ENCODE results near the gene KIRREL1. TPM values are rescaled to one million over a fixed set of nuclear protein-coding genes. Genes with fewer than 3 reads are reported as not detected.
"Not testable (repeated sequence)": the region's sequence is repeated elsewhere in the genome, so short reads cannot be mapped to it uniquely, and the experiment has no call there.

KIRREL1 gene
- total RNA-seq, 1 donor from 2014 or later = 195 TPM

DNA sequence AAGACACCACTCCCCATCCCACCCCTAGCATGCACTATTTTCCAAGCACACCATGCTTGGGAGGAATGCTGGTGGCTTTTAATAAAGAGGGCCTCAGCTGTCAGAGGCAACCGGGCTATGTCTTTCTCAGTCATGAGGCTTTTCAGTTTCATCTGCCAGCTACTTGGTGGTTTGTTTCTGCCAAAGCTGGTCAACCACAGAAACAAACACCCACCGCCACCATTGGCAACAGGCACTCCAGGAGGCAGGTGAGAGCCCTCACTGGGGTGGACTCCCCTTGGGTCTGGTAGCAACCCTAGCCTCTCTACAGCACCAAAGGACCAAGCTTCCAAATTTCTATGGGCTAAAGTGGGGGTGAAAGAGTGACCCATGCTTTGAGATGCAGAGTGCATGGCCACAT lies 133.0 kb downstream of the KIRREL1 start:
- Histone ChIP-seq H3K4me3 (ENCODE audit: insufficient read depth, low read depth, low read length) (no peak overlapping the region), H2AFZ (ENCODE audit: low read depth, low read length) (no peak overlapping the region), H3K9me3 (ENCODE audit: insufficient read depth, low read depth, low read length) (no peaks in the 10 kb centered on the region), H3K36me3 (ENCODE audit: insufficient read depth, low read length) (no peaks in the 10 kb centered on the region), H3K9ac (ENCODE audit: low read length) (no peak overlapping the region), H3K79me2 (ENCODE audit: insufficient read depth, low read length) (no peaks in the 10 kb centered on the region), H4K20me1 (ENCODE audit: insufficient read depth, low read length) (no peaks in the 10 kb centered on the region), H3K27me3 (ENCODE audit: insufficient read depth, low read length) (peaks cover 6% of the 10 kb centered on the region), H3K4me1 (ENCODE audit: insufficient read depth, low read length) (no peaks in the 10 kb centered on the region), H3K27ac (ENCODE audit: low read depth, low read length) (no peak overlapping the region), H3K4me2 (ENCODE audit: low read length) (no peak overlapping the region)
- H3K4me1 Mint-ChIP-seq (ENCODE audit: low read depth, unreplicated experiment) = no peaks in the 10 kb centered on the region
- FAIRE-seq = no peak
- H3K4me3 Mint-ChIP-seq (ENCODE audit: unreplicated experiment) = no peak overlapping the region
- no peaks in the 10 kb centered on the region for H3K9me3 Mint-ChIP-seq (ENCODE audit: unreplicated experiment)
- no peak for TF ChIP-seq EZH2 (IDR thresholded peaks at IDR 0.05; ENCODE audit: insufficient read depth, low read length)
- TF ChIP-seq, protein P1, sequence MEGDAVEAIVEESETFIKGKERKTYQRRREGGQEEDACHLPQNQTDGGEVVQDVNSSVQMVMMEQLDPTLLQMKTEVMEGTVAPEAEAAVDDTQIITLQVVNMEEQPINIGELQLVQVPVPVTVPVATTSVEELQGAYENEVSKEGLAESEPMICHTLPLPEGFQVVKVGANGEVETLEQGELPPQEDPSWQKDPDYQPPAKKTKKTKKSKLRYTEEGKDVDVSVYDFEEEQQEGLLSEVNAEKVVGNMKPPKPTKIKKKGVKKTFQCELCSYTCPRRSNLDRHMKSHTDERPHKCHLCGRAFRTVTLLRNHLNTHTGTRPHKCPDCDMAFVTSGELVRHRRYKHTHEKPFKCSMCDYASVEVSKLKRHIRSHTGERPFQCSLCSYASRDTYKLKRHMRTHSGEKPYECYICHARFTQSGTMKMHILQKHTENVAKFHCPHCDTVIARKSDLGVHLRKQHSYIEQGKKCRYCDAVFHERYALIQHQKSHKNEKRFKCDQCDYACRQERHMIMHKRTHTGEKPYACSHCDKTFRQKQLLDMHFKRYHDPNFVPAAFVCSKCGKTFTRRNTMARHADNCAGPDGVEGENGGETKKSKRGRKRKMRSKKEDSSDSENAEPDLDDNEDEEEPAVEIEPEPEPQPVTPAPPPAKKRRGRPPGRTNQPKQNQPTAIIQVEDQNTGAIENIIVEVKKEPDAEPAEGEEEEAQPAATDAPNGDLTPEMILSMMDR (IDR thresholded peaks at IDR 0.05; ENCODE audit: insufficient read depth, low read depth, low read length) = no peak
- DNase-seq (ENCODE audit: low read depth) = no peak
- no peaks in the 10 kb centered on the region for H3K36me3 Mint-ChIP-seq (ENCODE audit: low read depth, unreplicated experiment)
- peaks cover 12% of the 10 kb centered on the region for H3K27me3 Mint-ChIP-seq (ENCODE audit: low read depth, unreplicated experiment)
- H3K27ac Mint-ChIP-seq (ENCODE audit: unreplicated experiment) = no peak overlapping the region

DNA sequence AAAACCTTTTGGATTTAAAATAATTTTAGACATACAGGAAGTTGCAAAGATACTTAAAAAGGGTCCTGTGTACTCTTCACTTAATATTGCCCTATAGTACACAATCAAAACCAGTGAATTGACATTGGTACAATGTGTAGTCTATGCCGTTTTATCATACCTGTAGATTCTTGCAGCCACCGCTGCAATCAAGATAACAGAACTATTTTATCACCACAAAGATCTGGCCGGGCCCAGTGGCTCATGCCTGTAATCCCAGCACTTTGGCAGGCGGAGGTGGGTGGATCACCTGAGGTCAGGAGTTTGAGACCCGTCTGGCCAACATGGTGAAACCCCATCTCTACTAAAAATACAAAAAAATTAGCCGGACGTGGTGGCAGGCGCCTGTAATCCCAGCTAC lies 135.1 kb downstream of the KIRREL1 start:
- not testable (repeated sequence) for DNase-seq (ENCODE audit: low read depth); H3K27me3 ChIP-seq (ENCODE audit: insufficient read depth, low read length); FAIRE-seq

GRCh38 chr1:158131217-158131616 lies 137.8 kb downstream of the KIRREL1 start:
- Histone ChIP-seq H2AFZ (ENCODE audit: low read depth, low read length) (no peak overlapping the region), H3K9me3 (ENCODE audit: insufficient read depth, low read depth, low read length) (no peaks in the 10 kb centered on the region), H3K27me3 (ENCODE audit: insufficient read depth, low read length) (peaks cover 6% of the 10 kb centered on the region), H3K4me2 (ENCODE audit: low read length) (no peak overlapping the region), H3K79me2 (ENCODE audit: insufficient read depth, low read length) (no peaks in the 10 kb centered on the region), H3K4me3 (ENCODE audit: insufficient read depth, low read depth, low read length) (no peak overlapping the region), H4K20me1 (ENCODE audit: insufficient read depth, low read length) (no peaks in the 10 kb centered on the region), H3K36me3 (ENCODE audit: insufficient read depth, low read length) (no peaks in the 10 kb centered on the region), H3K9ac (ENCODE audit: low read length) (no peak overlapping the region), H3K4me1 (ENCODE audit: insufficient read depth, low read length) (no peaks in the 10 kb centered on the region), H3K27ac (ENCODE audit: low read depth, low read length) (no peak overlapping the region)
- FAIRE-seq (no peak), DNase-seq (ENCODE audit: low read depth) (no peak)
- peaks cover 5% of the 10 kb centered on the region for H3K27me3 Mint-ChIP-seq (ENCODE audit: low read depth, unreplicated experiment)
- H3K36me3 Mint-ChIP-seq (ENCODE audit: low read depth, unreplicated experiment) = no peaks in the 10 kb centered on the region
- no peak overlapping the region for H3K4me3 Mint-ChIP-seq (ENCODE audit: unreplicated experiment)
- no peaks in the 10 kb centered on the region for H3K4me1 Mint-ChIP-seq (ENCODE audit: low read depth, unreplicated experiment)
- TF ChIP-seq, protein P1 (IDR thresholded peaks at IDR 0.05; ENCODE audit: insufficient read depth, low read depth, low read length) = no peak
- TF ChIP-seq EZH2 (IDR thresholded peaks at IDR 0.05; ENCODE audit: insufficient read depth, low read length) = no peak
- no peaks in the 10 kb centered on the region for H3K9me3 Mint-ChIP-seq (ENCODE audit: unreplicated experiment)
- no peak overlapping the region for H3K27ac Mint-ChIP-seq (ENCODE audit: unreplicated experiment)

More for the DNA sequence above, 135.1 kb downstream of the KIRREL1 start:
- not testable (repeated sequence) for H3K4me3 ChIP-seq (ENCODE audit: insufficient read depth, low read depth, low read length); H2AFZ ChIP-seq (ENCODE audit: low read depth, low read length); H3K4me1 ChIP-seq (ENCODE audit: insufficient read depth, low read length); H3K4me2 ChIP-seq (ENCODE audit: low read length); H3K36me3 ChIP-seq (ENCODE audit: insufficient read depth, low read length); H4K20me1 ChIP-seq (ENCODE audit: insufficient read depth, low read length); H3K9me3 Mint-ChIP-seq (ENCODE audit: unreplicated experiment); H3K9ac ChIP-seq (ENCODE audit: low read length); H3K9me3 ChIP-seq (ENCODE audit: insufficient read depth, low read depth, low read length); H3K79me2 ChIP-seq (ENCODE audit: insufficient read depth, low read length); H3K36me3 Mint-ChIP-seq (ENCODE audit: low read depth, unreplicated experiment); H3K27ac Mint-ChIP-seq (ENCODE audit: unreplicated experiment); H3K27ac ChIP-seq (ENCODE audit: low read depth, low read length); H3K4me1 Mint-ChIP-seq (ENCODE audit: low read depth, unreplicated experiment); H3K4me3 Mint-ChIP-seq (ENCODE audit: unreplicated experiment)
- H3K27me3 Mint-ChIP-seq (ENCODE audit: low read depth, unreplicated experiment) = peaks cover 12% of the 10 kb centered on the region
